ENCODE results near the gene SERTAD2.

- no peak for TF ChIP-seq CTCF (conservative IDR thresholded peaks at IDR 0.05; ENCODE audit: low read depth, low read length)
- TF ChIP-seq EZH2phosphoT487 (IDR thresholded peaks at IDR 0.05; ENCODE audit: borderline replicate concordance, low read length) = no peak
- TF ChIP-seq EZH2 (IDR thresholded peaks at IDR 0.05; ENCODE audit: low read length, unreplicated experiment) = no peak
Measured at GRCh38 chr2:64594226-64594989, 59.3 kb downstream of the SERTAD2 start.

Measured in PC-3 (cell line).